Measurements from ENCODE around the gene ZNF185. TPM values are rescaled to one million over a fixed set of nuclear protein-coding genes. Genes with fewer than 3 reads are reported as not detected.

ZNF185 gene
- total RNA-seq, 2 donors from 2014 or later: 13.5 to 20.7 TPM

GRCh38 chrX:152943826-152944225 lies 46.0 kb downstream of the ZNF185 start:
- Mint-ChIP-seq H3K4me1 (no peaks in the 10 kb centered on the region), H3K4me3 (no peak overlapping the region), H3K9me3 (peaks cover 73% of the 10 kb centered on the region), H3K27ac (no peak overlapping the region), H3K27me3 (ENCODE audit: insufficient read depth) (no peaks in the 10 kb centered on the region), H3K36me3 (ENCODE audit: low read depth) (peaks cover 15% of the 10 kb centered on the region)
- WGBS, 2 experiments (ENCODE audit: insufficient coverage in 1 of 2, insufficient read length in 1 of 2): 100% methylated on average over 1 of the region's 1 CpG; no CpG with 5 or more reads in 1 of the 2 experiments
- no peaks in the 10 kb centered on the region for H3K36me3 ChIP-seq (ENCODE audit: control insufficient read depth, insufficient read depth, low read length)
- no peaks in the 10 kb centered on the region for H3K9me3 ChIP-seq (ENCODE audit: control insufficient read depth, low read length)
- H3K9ac ChIP-seq (ENCODE audit: extremely low read depth, low read length, poor library complexity, severe bottlenecking): no peak overlapping the region
- TF ChIP-seq, protein P1, sequence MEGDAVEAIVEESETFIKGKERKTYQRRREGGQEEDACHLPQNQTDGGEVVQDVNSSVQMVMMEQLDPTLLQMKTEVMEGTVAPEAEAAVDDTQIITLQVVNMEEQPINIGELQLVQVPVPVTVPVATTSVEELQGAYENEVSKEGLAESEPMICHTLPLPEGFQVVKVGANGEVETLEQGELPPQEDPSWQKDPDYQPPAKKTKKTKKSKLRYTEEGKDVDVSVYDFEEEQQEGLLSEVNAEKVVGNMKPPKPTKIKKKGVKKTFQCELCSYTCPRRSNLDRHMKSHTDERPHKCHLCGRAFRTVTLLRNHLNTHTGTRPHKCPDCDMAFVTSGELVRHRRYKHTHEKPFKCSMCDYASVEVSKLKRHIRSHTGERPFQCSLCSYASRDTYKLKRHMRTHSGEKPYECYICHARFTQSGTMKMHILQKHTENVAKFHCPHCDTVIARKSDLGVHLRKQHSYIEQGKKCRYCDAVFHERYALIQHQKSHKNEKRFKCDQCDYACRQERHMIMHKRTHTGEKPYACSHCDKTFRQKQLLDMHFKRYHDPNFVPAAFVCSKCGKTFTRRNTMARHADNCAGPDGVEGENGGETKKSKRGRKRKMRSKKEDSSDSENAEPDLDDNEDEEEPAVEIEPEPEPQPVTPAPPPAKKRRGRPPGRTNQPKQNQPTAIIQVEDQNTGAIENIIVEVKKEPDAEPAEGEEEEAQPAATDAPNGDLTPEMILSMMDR (conservative IDR thresholded peaks at IDR 0.05): no peak
- no peak overlapping the region for H3K4me3 ChIP-seq (ENCODE audit: low read length)
- H3K4me1 ChIP-seq (ENCODE audit: control insufficient read depth, insufficient read depth, low read length): no peaks in the 10 kb centered on the region
- DNase-seq: no peak
- no peak overlapping the region for H3K27ac ChIP-seq (ENCODE audit: low read depth, low read length)
- no peaks in the 10 kb centered on the region for H3K27me3 ChIP-seq (ENCODE audit: control insufficient read depth, insufficient read depth, low read length, poor library complexity, severe bottlenecking)

DNA sequence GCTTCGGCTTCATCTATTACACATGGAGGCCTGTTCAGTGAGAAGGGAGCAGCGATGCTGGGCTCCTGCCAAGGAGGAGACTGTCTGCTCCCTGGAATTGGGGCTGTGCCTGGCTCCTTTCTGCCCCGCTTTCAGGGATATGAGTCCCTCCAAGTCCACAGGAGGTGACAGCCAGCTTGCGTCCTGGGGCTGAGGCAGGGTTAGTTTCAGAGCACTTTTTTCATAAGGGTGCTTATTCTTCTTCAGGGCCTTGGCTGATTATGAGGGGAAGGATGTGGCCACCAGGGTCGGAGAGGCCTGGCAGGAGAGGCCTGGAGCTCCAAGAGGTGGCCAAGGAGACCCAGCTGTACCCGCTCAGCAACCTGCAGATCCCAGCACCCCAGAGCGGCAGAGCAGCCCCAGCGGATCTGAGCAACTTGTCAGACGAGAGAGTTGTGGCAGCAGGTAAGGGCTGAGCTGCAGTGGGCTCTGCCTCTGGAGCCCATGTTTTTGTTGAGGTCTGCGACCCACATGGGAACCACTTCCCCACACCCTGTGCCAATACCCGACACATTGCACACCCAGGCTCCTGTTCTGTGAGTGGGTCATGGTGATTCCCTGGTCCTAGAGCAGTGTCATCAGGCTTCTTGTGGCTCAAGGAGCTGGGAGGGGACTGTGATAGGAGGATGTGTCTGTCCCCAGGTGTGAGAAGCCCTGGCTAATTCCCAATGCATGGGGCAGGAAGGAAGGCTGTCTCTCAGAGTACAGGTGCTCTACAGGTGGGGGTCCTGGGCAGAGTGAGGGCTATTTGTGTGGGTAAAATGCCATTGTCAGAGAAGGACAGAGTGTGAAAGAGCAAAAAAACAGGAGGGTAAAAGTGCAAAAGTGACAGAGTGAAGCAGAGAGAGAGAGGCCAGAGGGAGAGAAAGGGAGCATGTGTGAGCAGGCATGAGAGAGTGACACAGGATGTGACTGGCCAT lies 47.4 kb downstream of the ZNF185 start:
- H3K9me3 Mint-ChIP-seq: peaks cover 66% of the 10 kb centered on the region
- peaks cover 15% of the 10 kb centered on the region for H3K36me3 Mint-ChIP-seq (ENCODE audit: low read depth)
- Histone ChIP-seq H3K9ac (ENCODE audit: extremely low read depth, low read length, poor library complexity, severe bottlenecking) (no peak overlapping the region), H3K27ac (ENCODE audit: low read depth, low read length) (no peak overlapping the region), H3K27me3 (ENCODE audit: control insufficient read depth, insufficient read depth, low read length, poor library complexity, severe bottlenecking) (no peaks in the 10 kb centered on the region), H3K9me3 (ENCODE audit: control insufficient read depth, low read length) (no peaks in the 10 kb centered on the region), H3K4me3 (ENCODE audit: low read length) (no peak overlapping the region), H3K4me1 (ENCODE audit: control insufficient read depth, insufficient read depth, low read length) (no peaks in the 10 kb centered on the region), H3K36me3 (ENCODE audit: control insufficient read depth, insufficient read depth, low read length) (no peaks in the 10 kb centered on the region)
- DNase-seq: no peak
- H3K4me1 Mint-ChIP-seq: no peaks in the 10 kb centered on the region
- no peaks in the 10 kb centered on the region for H3K27me3 Mint-ChIP-seq (ENCODE audit: insufficient read depth)
- TF ChIP-seq, protein P1 (conservative IDR thresholded peaks at IDR 0.05): no peak
- no peak overlapping the region for H3K27ac Mint-ChIP-seq
- no peak overlapping the region for H3K4me3 Mint-ChIP-seq
- 90 to 100% methylated on average over 1 to 11 of the region's 11 CpGs for WGBS, 2 experiments (ENCODE audit: insufficient coverage in 1 of 2, insufficient read length in 1 of 2)

- Mint-ChIP-seq H3K27ac (no peak overlapping the region), H3K4me1 (no peaks in the 10 kb centered on the region), H3K4me3 (no peak overlapping the region), H3K9me3 (peaks cover 56% of the 10 kb centered on the region), H3K36me3 (ENCODE audit: low read depth) (peaks cover 15% of the 10 kb centered on the region), H3K27me3 (ENCODE audit: insufficient read depth) (no peaks in the 10 kb centered on the region)
- DNase-seq: no peak
- H3K4me3 ChIP-seq (ENCODE audit: low read length): no peak overlapping the region
- no peak overlapping the region for H3K9ac ChIP-seq (ENCODE audit: extremely low read depth, low read length, poor library complexity, severe bottlenecking)
- H3K27ac ChIP-seq (ENCODE audit: low read depth, low read length): no peak overlapping the region
- H3K36me3 ChIP-seq (ENCODE audit: control insufficient read depth, insufficient read depth, low read length): peaks cover 4% of the 10 kb centered on the region
- no peaks in the 10 kb centered on the region for H3K9me3 ChIP-seq (ENCODE audit: control insufficient read depth, low read length)
- H3K27me3 ChIP-seq (ENCODE audit: control insufficient read depth, insufficient read depth, low read length, poor library complexity, severe bottlenecking): no peaks in the 10 kb centered on the region
- TF ChIP-seq, protein P1 (conservative IDR thresholded peaks at IDR 0.05): no peak
- 84 to 100% methylated on average over 2 to 6 of the region's 6 CpGs for WGBS, 2 experiments (ENCODE audit: insufficient coverage in 1 of 2, insufficient read length in 1 of 2)
- no peaks in the 10 kb centered on the region for H3K4me1 ChIP-seq (ENCODE audit: control insufficient read depth, insufficient read depth, low read length)
These were observed 48.8 kb downstream of the ZNF185 start for GRCh38 chrX:152946681-152947080.

Other genes starting within 250 kb of the ZNF185 start
- gene MAGEA3, start 199.3 kb upstream of the ZNF185 start, total RNA-seq: not detected
- under 1 TPM in 1 of 2 donors, not detected in 1; 0.35 TPM for gene CSAG2, start 188.8 kb upstream of the ZNF185 start, total RNA-seq
- gene MAGEA2B, start 183.4 kb upstream of the ZNF185 start, total RNA-seq: not detected
- not detected for gene CSAG1, start 164.3 kb upstream of the ZNF185 start, total RNA-seq
- not detected for gene MAGEA12, start 164.3 kb upstream of the ZNF185 start, total RNA-seq
- under 1 TPM in 1 of 2 donors, not detected in 1; 0.53 TPM for gene MAGEA2, start 144.2 kb upstream of the ZNF185 start, total RNA-seq
- under 1 TPM in 1 of 2 donors, not detected in 1; 0.35 TPM for gene CSAG3, start 138.8 kb upstream of the ZNF185 start, total RNA-seq
- not detected for gene MAGEA6, start 128.4 kb upstream of the ZNF185 start, total RNA-seq
- 10 to 100 TPM; 44.1 to 54.3 TPM for gene CETN2, start 67.3 kb upstream of the ZNF185 start, total RNA-seq
- gene NSDHL, start 67.0 kb upstream of the ZNF185 start, total RNA-seq: 10 to 100 TPM; 25.8 to 34.8 TPM
- under 1 TPM; 0.15 to 0.29 TPM for gene PNMA5, start 96.0 kb downstream of the ZNF185 start, total RNA-seq
- gene PNMA3, start 158.4 kb downstream of the ZNF185 start, total RNA-seq: 1 to 10 TPM; 5.4 to 7.4 TPM
- 1 to 10 TPM; 5.2 to 7.6 TPM for gene PNMA6A, start 174.4 kb downstream of the ZNF185 start, total RNA-seq

Data from endodermal cell (in vitro differentiated cells).